ENCODE data around the gene NXT1.
A peak's percentile ranks its signal among the peaks of the same experiment; 100 is the strongest.

NXT1 gene

GRCh38 chr20:23391707-23392310, 41.2 kb downstream of the NXT1 start:
- no peak for DNase-seq (ENCODE audit: low spot score)

GRCh38 chr20:23393996-23394775, 43.6 kb downstream of the NXT1 start:
- DNase-seq (ENCODE audit: low spot score) = no peak

- DNase-seq (ENCODE audit: low spot score) = peak; percentile 35
Observed at GRCh38 chr20:23396950-23397627, 46.5 kb downstream of the NXT1 start.

GRCh38 chr20:23397961-23398360, 47.4 kb downstream of the NXT1 start:
- no peak for DNase-seq (ENCODE audit: low spot score)

GRCh38 chr20:23399568-23400241, 49.1 kb downstream of the NXT1 start:
- no peak for DNase-seq (ENCODE audit: low spot score)

GRCh38 chr20:23401051-23401450, 50.5 kb downstream of the NXT1 start:
- DNase-seq (ENCODE audit: low spot score) = no peak

GRCh38 chr20:23403751-23404150, 53.2 kb downstream of the NXT1 start:
- DNase-seq (ENCODE audit: low spot score) = no peak

- DNase-seq (ENCODE audit: low spot score) = no peak
Observed at GRCh38 chr20:23404196-23404595, 53.6 kb downstream of the NXT1 start.

Data from Ammon's horn (tissue), 1 donor.